HL-60/S4 treated with phorbol 12-myristate 13-acetate at 8.2 ng/mL for 4 days and 3 days (cell line): ENCODE data around the gene RXYLT1.

Experiments
- in situ Hi-C: fragments of 300-500 bp; cut with MboI; formaldehyde crosslinking; loops from 2 replicates; pipeline ENCODE4 v1.15.0; 2022; ENCODE audit warnings: low sequenced_read_pairs

Gene RXYLT1

DNA sequence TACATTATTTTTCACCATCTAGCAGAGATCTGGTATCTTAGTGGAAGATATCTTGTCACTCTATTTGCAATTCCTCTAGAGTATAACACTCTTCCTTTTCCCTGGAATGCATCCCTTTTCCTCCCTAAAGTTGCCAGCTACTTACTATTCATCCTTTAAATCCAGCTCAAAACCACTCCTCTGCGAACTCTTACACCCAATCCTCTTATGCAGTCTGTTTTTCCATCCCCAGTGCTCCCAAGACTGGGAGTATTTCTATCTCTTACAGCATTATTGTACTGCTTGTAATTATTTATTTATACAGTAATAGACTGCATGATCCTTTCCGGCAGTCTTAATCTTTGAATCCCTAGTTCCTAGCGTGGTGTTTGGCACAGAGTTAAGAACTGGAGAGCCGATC lies 61.9 kb downstream of the RXYLT1 start:
- in situ Hi-C loops: loop anchor here (10.0 kb wide), 1 partner anchor 413 kb away; no protein-coding TSS in a partner anchor

GRCh38 chr12:63842750-63843149 lies 63.0 kb downstream of the RXYLT1 start:
- in situ Hi-C loops: loop anchor here (10.0 kb wide), 1 partner anchor 412 kb away; no protein-coding TSS in a partner anchor

DNA sequence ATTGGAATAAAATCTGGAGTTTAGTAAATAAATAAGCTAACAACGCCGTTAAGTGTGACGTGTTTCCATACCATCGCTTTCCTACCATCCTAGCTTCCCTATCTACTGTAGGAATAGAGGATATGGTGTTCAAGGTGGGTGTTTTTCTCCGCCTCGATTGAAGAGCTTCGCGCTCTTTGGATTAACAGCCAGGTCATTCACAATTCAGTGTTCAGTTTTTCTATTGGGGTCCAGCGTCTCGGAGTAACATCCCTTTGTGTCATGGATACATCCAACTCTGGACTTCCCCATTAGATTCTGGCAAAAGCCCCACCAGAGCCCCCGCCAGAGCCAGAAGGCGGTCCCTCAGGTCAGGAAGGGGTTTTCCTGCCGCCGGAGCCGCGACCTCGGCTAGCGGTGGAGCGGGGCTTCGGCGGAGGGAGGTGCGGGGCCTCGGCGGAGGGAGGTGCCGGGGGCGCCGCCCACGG lies 63.6 kb downstream of the RXYLT1 start:
- in situ Hi-C loops: loop anchor here (10.0 kb wide), 1 partner anchor 412 kb away; no protein-coding TSS in a partner anchor

- in situ Hi-C loops: loop anchor here (10.0 kb wide), 1 partner anchor 411 kb away; no protein-coding TSS in a partner anchor
Observed at GRCh38 chr12:63843721-63844390, 64.1 kb downstream of the RXYLT1 start.

GRCh38 chr12:63844391-63845341 lies 65.0 kb downstream of the RXYLT1 start, which contains the start of gene SRGAP1:
TSS of gene SRGAP1 (plus strand) at chr12:63844700. CDS start at chr12:63844817, 117 bp downstream.
- in situ Hi-C loops: loop anchor here (10.0 kb wide), 1 partner anchor 410 kb away; no protein-coding TSS in a partner anchor

DNA sequence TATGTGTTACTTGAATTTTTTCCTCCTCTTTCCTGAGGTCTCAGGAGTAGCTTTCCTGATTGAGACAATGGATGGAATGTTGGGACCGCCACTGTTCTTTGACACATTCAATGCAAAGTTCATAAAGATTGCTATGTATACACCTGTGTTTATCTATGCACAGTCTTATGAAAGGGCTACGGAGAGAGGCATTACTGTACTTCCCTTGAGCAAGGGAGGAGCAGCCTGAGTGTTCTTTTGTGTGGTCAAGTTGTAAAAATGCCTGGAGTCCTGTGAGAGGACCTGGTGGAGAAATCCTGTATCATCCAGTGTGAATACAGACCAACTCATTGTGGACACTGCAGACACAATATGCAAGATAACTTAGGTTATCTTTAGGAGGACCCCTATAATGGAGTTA lies 66.0 kb downstream of the RXYLT1 start:
- in situ Hi-C loops: loop anchor here (10.0 kb wide), 1 partner anchor 409 kb away; no protein-coding TSS in a partner anchor

GRCh38 chr12:63846238-63846967 lies 66.7 kb downstream of the RXYLT1 start:
- in situ Hi-C loops: loop anchor here (10.0 kb wide), 1 partner anchor 408 kb away; no protein-coding TSS in a partner anchor

DNA sequence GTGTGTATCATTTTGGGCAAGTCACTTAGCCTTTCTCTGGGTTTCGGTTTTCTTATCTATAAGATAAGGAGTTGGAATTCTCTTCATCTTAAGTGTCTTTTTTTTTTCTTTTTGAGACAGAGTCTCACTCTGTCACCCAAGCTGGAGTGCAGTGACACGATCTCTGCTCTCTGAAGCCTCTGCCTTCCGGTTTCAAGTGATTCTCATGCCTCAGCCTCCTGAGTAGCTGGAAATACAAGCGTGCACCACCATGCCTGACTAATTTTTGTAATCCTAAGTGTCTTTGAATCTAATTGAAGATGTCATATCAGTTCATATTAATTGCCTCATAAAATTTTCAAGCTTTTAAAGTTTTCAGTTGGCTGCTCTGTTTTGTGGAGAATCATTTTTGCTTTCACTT lies 68.7 kb downstream of the RXYLT1 start:
- in situ Hi-C loops: loop anchor here (10.0 kb wide), 1 partner anchor 406 kb away; no protein-coding TSS in a partner anchor

- in situ Hi-C loops: loop anchor here (10.0 kb wide), 1 partner anchor 406 kb away; no protein-coding TSS in a partner anchor
Observed at GRCh38 chr12:63849106-63849620, 69.5 kb downstream of the RXYLT1 start.

DNA sequence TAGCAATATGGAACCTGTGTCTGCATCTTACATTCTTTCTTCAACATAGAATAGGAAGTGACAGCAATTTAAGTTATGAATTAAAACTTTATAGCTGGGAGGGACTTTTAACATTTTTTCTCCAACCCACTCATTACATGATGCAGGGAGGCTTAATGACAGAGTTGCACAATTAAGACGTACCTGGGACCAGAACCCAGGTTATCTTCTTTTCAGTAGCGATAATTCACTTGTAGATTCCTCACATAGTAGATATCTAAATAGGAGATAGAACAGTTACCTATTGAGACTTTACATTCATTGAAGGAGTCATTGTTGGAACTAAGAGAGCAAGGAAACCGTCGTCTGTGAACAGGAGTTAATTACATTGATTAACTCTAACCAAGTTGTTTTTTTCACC lies 69.9 kb downstream of the RXYLT1 start:
- in situ Hi-C loops: loop anchor here (10.0 kb wide), 1 partner anchor 405 kb away; no protein-coding TSS in a partner anchor

GRCh38 chr12:63853978-63854377 lies 74.3 kb downstream of the RXYLT1 start:
- in situ Hi-C loops: no loop called here

GRCh38 chr12:63855299-63855698 lies 75.6 kb downstream of the RXYLT1 start:
- in situ Hi-C loops: no loop called here

DNA sequence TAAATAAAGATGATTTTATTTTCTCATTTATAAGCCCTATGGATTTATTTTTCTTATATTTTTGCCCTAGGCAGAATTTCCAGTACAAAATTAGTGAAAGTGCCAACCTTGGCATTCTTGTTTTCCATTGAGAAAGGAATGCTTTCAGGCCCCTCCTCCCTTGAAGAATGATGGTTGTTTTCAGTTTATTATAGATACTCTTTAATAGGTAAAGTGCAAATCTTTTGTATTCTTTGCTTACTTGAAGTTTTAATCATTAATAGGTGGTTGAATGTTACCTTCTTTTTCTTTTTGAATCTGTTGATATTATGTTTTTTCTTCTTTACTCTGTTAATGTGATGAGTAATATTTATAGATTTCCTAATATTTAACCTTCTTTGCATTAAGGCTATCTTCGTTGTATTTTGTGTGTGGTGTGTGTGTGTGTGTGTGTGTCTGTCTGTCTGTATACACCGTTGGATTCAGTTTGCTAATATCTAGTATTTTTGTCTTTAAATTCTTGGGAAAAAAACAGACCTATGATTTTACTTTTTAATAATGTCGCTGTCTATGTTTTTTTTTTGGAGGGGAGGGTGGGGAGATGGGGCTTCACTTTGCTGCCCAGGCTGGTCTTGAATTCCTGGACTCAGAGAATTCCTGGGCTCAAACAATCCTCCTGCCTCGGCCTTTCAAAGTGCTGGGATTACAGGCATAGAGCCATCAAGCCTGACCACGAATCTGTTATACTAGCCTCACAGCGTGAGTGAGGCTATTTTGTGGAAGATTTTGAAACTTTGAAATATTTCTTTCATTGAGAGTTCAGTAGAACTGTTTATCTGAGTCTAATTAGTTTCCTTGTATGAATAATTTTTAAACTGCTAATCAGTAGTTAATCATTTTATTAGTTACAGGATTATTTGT lies 78.3 kb downstream of the RXYLT1 start:
- in situ Hi-C loops: no loop called here
